Stimulated activated CD4-positive, alpha-beta T cell treated with anti-CD3 and anti-CD28 coated beads, Interleukin-4, amount 100 ng/mL, for 24 hours (primary cell): ENCODE results near the gene EXOG.
"Not testable (repeated sequence)": the region's sequence is repeated elsewhere in the genome, so short reads cannot be mapped to it uniquely, and the experiment has no call there.

Experiments
- DNase-seq: peaks from one replicate; pipeline ENCODE4 v3.0.0-alpha.2; 2020

Gene EXOG

GRCh38 chr3:38564631-38565338, 68.6 kb downstream of the EXOG start:
- no peak for DNase-seq

DNA sequence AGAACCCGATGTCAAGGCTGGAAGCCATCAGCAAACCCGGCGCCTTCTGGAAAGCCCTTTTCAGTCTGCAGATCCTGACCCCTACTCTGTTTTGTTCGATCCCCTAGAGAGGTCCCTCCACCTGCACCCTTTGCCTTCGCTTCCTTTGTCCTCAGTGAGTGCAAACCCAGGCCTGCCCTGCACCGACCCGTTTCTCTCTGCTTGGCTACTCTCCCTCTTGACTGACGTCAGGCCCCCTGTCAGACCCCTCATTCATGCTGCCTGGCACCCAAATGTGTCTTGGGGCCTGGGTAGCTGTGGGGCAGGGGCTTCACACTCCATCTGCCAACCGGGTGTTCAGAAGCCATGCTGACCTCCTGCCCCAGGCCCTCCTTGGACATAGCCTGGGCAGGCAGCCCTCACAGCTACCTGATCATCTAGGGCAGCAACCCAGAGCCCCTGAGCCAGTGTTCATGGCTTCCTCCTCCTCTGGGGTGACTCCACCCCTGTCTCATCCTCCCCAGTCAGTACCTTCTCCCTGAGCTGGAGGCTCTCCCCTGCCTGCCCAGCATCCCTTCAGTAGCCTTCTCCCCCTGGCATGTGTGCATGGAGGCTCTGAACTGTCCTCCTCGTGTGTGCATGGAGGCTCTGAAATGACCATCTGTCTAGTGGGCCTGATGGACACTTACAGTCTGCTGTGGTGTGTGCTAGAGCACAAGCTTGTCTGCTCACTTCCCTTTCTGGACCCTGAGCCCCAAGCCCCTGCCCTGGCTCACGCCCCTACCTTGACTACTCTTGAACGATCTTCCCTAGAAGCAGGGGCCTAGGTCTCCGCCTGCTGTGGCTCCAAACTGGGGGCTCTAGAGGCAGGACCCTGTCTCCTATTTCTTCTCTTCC, 69.4 kb downstream of the EXOG start:
- DNase-seq, result no peak

DNA sequence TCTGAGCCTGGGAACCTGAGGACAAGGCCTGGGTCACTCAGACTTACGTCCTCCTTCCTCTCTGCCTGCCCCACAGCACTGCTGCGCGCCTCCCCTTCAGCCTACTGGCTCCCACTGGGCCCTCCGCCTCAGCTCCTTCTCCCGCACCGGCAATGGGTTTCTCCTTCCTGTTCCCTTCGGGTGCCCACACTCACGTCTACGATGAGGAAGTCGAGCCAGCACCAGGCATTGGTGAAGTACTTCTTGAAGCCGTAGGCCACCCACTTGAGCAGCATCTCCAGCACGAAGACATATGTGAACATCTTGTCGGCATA, 70.0 kb downstream of the EXOG start:
- no peak for DNase-seq

DNA sequence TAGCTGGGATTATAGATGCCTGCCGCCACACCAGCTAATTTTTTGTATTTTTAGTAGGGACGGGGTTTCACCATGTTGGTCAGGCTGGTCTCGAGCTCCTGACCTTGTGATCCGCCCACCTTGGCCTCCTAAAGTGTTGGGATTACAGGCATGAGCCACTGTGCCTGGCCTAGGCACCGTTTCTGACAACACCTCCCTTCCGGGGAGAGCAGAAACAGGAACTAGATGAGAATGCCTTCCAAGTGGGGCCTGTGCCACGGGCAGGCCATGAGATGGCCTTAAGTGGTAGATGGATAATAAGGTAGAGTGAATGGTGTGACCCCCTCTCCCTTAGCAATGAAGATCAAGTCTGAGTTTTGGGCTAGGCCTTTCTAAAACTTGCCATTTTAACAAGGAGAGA, 70.7 kb downstream of the EXOG start:
- DNase-seq, result not testable (repeated sequence)

DNA sequence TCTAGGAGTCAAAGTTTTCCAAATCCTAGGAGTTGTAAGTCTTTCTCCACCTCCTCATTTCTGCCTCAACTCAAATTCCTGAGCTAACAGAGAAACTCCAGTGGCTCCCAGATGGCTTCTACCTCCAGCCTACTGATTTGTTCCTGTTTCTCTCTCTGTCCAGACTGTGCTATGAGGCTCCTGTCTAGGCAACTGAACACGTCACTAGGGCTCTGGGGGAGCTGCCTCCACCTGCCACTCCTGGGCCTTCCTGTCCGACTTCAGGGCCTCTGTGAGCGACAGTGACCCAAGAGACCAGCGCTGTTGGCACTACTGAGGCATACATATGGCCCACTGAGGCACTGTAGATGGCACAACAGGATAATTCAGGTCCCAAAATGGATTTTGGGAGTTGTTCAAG, 71.4 kb downstream of the EXOG start:
- no peak for DNase-seq

- no peak for DNase-seq
Measured at GRCh38 chr3:38573111-38573510, 77.0 kb downstream of the EXOG start.

DNA sequence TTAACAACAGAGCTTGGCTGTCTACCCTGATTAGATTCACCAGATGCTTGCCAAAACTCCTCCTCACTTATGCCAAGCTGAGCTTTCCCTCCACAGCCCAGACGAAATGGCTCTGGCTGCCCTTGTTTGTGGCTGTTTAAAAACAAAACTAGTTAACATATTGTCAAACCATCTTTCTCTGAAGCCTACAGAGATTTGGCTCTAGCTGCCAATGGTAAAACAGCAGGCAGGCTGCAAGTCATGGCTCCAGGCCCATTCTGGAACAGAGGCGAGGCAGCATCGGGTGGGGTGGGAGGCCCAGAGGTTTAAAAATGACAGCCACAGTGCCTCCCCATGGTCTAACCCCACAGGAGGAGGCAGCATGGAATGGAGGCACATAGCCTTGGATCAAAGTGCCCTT, 77.4 kb downstream of the EXOG start:
- no peak for DNase-seq

- DNase-seq, result peak; percentile 1
Measured at GRCh38 chr3:38574411-38575278, 78.5 kb downstream of the EXOG start.

DNA sequence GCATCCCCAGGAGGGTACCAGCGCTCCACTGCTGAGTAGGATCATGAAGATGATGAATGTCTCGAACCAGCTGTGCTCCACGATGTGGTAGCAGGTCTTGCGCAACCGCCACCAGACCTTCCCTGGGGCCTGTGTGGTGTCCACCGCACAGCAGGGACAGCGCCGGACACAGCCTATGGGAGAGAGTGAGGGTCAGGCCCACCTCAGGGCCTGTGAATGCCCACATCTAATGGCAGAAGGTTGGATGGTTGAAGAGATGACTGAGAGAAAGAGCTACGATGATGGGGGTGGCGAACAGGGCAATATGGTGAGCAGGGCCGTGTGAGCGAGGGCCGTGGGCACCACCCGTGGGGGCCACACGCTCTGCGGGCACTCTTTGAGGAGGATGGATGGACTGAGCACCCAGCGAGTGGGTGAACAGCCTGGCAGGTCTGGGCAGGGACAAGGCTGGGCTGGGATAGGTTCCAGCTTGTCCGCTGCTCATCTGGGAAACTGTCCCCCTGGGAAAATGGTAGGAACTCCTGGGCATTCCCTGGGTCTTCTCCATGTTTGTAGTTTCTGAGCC, 79.2 kb downstream of the EXOG start:
- DNase-seq, result no peak
